Bronchial epithelial cell (primary cell): Measurements from ENCODE around the gene MTMR1. TPM values are rescaled to one million over a fixed set of nuclear protein-coding genes. Genes with fewer than 3 reads are reported as not detected.

Experiments
- DNase-seq: peaks from one replicate; pipeline ENCODE4 v3.0.0-alpha.2; 2010; ENCODE audit warnings: low read depth
- FAIRE-seq: peaks from 2 replicates; lab custom pipeline; 2011; peaks lifted over from hg19 to GRCh38; lab: Jason Lieb, UNC
- H3K27me3 ChIP-seq: 2 replicates; pipeline ENCODE4 v1.5.1; 2011; ENCODE audit warnings: low read length; ENCODE audit not compliant: control insufficient read depth, insufficient read depth
- H3K36me3 ChIP-seq: 2 replicates; pipeline ENCODE4 v1.5.1; 2011; ENCODE audit warnings: low read length; ENCODE audit not compliant: control insufficient read depth, insufficient read depth
- H3K4me3 ChIP-seq: 2 replicates; pipeline ENCODE4 v1.5.1; 2011; ENCODE audit warnings: mild to moderate bottlenecking, low read depth, low read length, control low read depth
- CTCF ChIP-seq: IDR thresholded peaks from 2 replicates; pipeline ENCODE4 v1.5.1; 2011; ENCODE audit warnings: mild to moderate bottlenecking, moderate library complexity, low read length, control low read depth, inconsistent platforms; ENCODE audit not compliant: insufficient read depth, severe bottlenecking
- total RNA-seq: library from RNA; depleted of rRNA; stranded (reverse); fragments of >200 nt; gene quantifications from 2 replicates; pipeline ENCODE4 v1.2.1, GENCODE V29; 2014

MTMR1 gene
- total RNA-seq, 1 donor from 2014 or later = 14.0 TPM

DNA sequence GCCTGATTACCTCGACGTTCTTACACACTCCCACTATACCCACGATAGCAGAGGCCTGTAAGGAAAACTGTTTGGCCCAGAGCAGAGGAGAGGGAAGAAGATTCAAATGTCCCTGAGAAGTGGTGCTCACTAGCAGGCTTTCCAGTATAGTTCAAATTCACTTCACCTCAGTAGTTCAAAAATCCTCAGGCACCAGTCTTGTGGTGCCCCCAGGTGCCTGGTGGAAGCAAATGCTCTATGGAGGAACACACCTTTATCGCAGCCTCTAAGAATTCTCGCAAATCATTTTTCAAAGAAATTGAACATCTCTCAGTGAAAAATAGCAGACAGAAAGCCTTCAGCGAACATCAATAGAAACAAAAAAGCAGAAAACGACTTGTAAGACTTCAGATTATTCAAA lies 12.2 kb upstream of the MTMR1 start:
- H3K36me3 ChIP-seq = no peaks in the 10 kb centered on the region
- TF ChIP-seq CTCF = peak; percentile 58
- H3K27me3 ChIP-seq = no peaks in the 10 kb centered on the region
- FAIRE-seq (peak; percentile 58), DNase-seq (peak; percentile 33)
- H3K4me3 ChIP-seq = no peak overlapping the region

GRCh38 chrX:150683112-150683511 lies 10.1 kb upstream of the MTMR1 start:
- Histone ChIP-seq H3K36me3 (no peaks in the 10 kb centered on the region), H3K27me3 (no peaks in the 10 kb centered on the region), H3K4me3 (no peak overlapping the region)
- TF ChIP-seq CTCF = no peak
- DNase-seq (no peak), FAIRE-seq (no peak)

DNA sequence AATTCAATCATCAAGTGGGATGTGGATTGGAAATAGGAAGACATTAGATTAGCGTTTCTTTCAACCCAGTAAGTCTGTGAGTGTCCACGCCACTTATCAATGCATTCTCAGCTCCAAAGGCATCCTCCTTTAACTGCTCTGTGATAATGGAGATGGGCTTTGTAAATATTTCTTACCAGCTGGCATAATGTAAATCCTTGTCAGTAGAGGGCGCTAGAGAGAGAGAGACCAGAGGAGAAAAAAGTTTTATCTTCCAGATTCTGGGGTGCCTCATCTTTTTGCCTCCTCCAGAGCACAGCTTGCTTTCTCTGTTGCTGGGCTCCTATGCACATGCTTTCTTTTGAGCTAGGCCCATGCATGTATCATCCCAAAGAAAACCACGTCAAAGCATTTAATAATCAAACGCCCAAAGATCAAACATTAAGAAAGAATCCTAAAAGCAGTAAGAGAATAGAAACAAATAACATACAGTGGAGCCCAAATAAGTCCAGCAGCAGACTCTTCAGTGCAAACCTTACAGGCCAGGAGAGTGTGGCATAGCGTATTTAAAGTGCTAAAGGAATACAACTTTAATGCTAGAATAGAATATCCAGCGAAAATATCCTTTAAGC lies 9.6 kb upstream of the MTMR1 start:
- H3K4me3 ChIP-seq = no peak overlapping the region
- FAIRE-seq (no peak), DNase-seq (no peak)
- peak; percentile 44 for TF ChIP-seq CTCF
- H3K36me3 ChIP-seq = no peaks in the 10 kb centered on the region
- no peaks in the 10 kb centered on the region for H3K27me3 ChIP-seq

DNA sequence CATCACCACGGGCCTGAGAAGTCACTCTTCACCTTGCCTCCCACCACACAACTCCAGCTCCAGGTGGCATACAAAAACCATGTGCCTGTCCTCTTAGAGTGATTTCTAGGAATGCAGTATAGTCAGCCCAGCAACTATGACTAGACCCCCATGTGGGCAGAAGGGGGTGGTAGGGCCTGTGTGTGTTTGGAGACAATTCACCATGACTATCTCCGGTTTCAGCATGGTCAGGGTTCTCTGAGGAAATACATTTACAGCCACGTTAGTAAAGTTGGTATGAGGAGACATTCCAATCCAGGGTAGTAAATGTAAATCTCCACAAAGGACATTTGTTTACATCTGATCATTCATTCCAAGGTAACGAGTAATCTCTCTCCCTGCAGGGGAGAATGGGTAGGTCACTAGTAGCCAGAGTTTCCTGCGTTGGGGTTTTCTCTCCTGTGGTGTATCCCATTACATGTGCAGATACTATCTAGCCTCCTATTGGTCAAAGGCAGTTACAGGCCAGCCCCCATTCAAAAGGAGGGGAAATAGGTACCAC lies 4.2 kb upstream of the MTMR1 start:
- DNase-seq = peak; percentile 95
- no peak overlapping the region for H3K4me3 ChIP-seq
- H3K27me3 ChIP-seq = no peaks in the 10 kb centered on the region
- no peak for TF ChIP-seq CTCF
- H3K36me3 ChIP-seq = no peaks in the 10 kb centered on the region
- no peak for FAIRE-seq

DNA sequence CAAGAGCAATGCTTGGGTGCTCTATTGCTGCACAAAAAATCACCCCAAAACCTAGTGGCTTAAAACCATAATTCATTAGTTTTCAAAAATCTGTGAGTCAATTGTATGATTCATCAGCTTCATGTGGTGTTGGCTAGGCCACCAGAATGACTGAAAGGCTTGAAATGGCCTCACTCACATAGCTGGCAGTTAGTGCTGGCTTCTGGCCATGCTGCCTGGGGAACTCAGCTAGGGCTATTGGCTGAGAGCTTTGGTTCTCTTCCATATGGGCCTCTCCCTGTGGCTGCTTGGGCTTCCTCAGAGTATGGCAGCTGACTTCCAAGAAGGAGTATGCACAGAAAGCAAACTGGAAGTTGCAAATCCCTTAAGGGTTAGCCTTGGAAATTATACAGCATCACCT lies 3.1 kb upstream of the MTMR1 start:
- no peak for TF ChIP-seq CTCF
- DNase-seq (peak; percentile 84), FAIRE-seq (peak; percentile 62)
- H3K36me3 ChIP-seq = no peaks in the 10 kb centered on the region
- H3K27me3 ChIP-seq = no peaks in the 10 kb centered on the region
- no peak overlapping the region for H3K4me3 ChIP-seq

DNA sequence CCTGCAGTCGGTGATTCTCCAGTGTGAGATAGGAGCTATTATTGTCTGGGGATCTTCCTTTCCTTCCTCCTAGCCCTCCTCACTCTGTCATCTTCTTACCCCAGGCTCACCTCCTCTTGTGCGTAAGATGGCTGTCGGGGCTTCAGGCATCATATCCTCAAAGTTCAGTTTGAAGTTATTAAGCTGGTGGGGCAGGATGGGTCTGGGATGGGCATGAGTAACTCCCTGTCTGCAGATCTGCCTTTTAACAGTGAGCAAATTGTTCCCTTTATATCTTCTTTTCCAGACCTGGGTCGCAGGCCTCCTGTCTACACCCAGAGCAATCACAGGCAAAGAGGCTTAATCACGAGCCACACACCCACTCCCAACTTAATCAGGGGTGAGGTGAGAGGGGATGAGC lies 900 bp upstream of the MTMR1 start:
- no peaks in the 10 kb centered on the region for H3K27me3 ChIP-seq
- FAIRE-seq (no peak), DNase-seq (no peak)
- H3K36me3 ChIP-seq = no peaks in the 10 kb centered on the region
- H3K4me3 ChIP-seq = no peak overlapping the region
- TF ChIP-seq CTCF = no peak
